RCC 7860 (cell line): ENCODE measurements around the gene SPAG9.

ENCODE experiments used
- DNase-seq: peaks from one replicate; pipeline ENCODE4 v3.0.0-alpha.2; 2015; ENCODE audit warnings: low spot score
- FAIRE-seq: peaks from 2 replicates; lab custom pipeline; 2012; peaks lifted over from hg19 to GRCh38; lab: Jason Lieb, UNC

The SPAG9 gene

GRCh38 chr17:50959341-50959740 is 161.3 kb downstream of the SPAG9 start:
- DNase-seq (no peak), FAIRE-seq (no peak)

GRCh38 chr17:50957600-50958575 is 162.8 kb downstream of the SPAG9 start:
- FAIRE-seq (no peak), DNase-seq (no peak)

GRCh38 chr17:50956750-50957523 is 163.7 kb downstream of the SPAG9 start:
- no peak for DNase-seq
- FAIRE-seq, result no peak

- no peak for FAIRE-seq
These were observed 164.3 kb downstream of the SPAG9 start for GRCh38 chr17:50956409-50956749.

GRCh38 chr17:50955667-50956120 is 165.0 kb downstream of the SPAG9 start:
- FAIRE-seq (no peak), DNase-seq (no peak)

More at GRCh38 chr17:50956409-50956749, 164.3 kb downstream of the SPAG9 start:
- DNase-seq, result no peak

- FAIRE-seq, result no peak
These were observed 165.5 kb downstream of the SPAG9 start for GRCh38 chr17:50955160-50955559.

GRCh38 chr17:50954641-50955121 is 166.0 kb downstream of the SPAG9 start:
- DNase-seq, result no peak
- no peak for FAIRE-seq

More at GRCh38 chr17:50955160-50955559, 165.5 kb downstream of the SPAG9 start:
- no peak for DNase-seq

- FAIRE-seq (no peak), DNase-seq (no peak)
These were observed 166.7 kb downstream of the SPAG9 start for GRCh38 chr17:50953831-50954601.

- DNase-seq, result no peak
- FAIRE-seq, result no peak
These were observed 167.2 kb downstream of the SPAG9 start for GRCh38 chr17:50953518-50953830.

- DNase-seq, result no peak
These were observed 167.8 kb downstream of the SPAG9 start for GRCh38 chr17:50952889-50953288.

GRCh38 chr17:50952013-50952412 is 168.7 kb downstream of the SPAG9 start:
- FAIRE-seq (no peak), DNase-seq (peak; percentile 68)

More at GRCh38 chr17:50952889-50953288, 167.8 kb downstream of the SPAG9 start:
- FAIRE-seq, result no peak

- DNase-seq, result peak; percentile 76
- peak; percentile 54 for FAIRE-seq
These were observed 170.4 kb downstream of the SPAG9 start for GRCh38 chr17:50949989-50950877.

- no peak for DNase-seq
- no peak for FAIRE-seq
These were observed 171.3 kb downstream of the SPAG9 start for GRCh38 chr17:50949128-50949988.

GRCh38 chr17:50948711-50949110 is 172.0 kb downstream of the SPAG9 start:
- FAIRE-seq (no peak), DNase-seq (no peak)

- no peak for DNase-seq
- FAIRE-seq, result no peak
These were observed 172.7 kb downstream of the SPAG9 start for GRCh38 chr17:50947782-50948543.

- FAIRE-seq (no peak), DNase-seq (no peak)
These were observed 173.5 kb downstream of the SPAG9 start for GRCh38 chr17:50946891-50947781.

GRCh38 chr17:50946223-50946890 is 174.3 kb downstream of the SPAG9 start:
- FAIRE-seq (no peak), DNase-seq (no peak)
